GM12873 (cell line): Measurements from ENCODE around the gene ZNF160.

Experiments
- CTCF ChIP-seq: IDR thresholded peaks from 2 replicates; pipeline ENCODE4 v1.5.1; 2012; ENCODE audit warnings: low read depth, mild to moderate bottlenecking, moderate library complexity, low read length, control low read depth; ENCODE audit not compliant: insufficient read depth; ENCODE audit errors: missing control alignments

The ZNF160 gene

GRCh38 chr19:53131085-53131590, 27.9 kb upstream of the ZNF160 start:
- TF ChIP-seq CTCF: no peak

DNA sequence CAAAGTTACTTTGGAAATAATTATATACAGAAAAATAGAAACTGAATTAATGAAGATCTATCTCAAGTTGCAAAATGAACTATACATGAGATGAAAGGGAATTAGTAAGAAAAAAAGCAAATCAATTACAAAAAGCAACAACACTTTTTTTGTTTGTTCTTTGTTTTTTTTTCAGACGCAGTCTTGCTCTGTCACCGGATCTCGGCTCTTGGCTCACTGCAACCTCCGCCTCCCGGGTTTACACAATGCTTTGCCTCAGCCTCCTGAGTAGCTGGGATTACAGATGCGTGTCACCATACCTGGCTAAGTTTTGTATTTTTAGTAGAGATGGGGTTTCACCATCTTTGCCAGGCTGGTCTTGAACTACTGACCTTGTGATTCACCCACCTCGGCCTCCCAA, 27.3 kb upstream of the ZNF160 start:
- TF ChIP-seq CTCF: no peak

DNA sequence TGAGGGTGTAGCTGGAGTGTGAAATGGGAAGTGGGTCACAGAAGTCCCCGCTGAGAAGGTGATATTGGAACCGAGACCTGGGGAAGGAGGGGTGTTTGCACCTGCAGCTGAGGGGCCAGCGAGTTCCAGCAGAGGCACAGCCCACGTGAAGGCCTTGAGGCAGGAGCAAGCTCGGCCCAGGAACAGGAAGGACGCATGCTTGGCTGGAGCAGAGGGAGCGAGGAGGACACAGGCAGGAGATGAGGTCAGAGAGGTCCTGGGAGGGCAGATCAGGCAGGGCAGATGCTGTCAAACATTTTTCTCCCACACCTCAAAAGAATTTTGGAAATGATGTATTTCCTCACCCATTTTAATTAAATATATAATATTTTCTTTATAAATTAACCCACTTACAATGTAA, 20.2 kb upstream of the ZNF160 start:
- TF ChIP-seq CTCF: no peak

GRCh38 chr19:53112286-53112685, 9.1 kb upstream of the ZNF160 start:
- TF ChIP-seq CTCF: no peak

- no peak for TF ChIP-seq CTCF
Measured at GRCh38 chr19:53109527-53109926, 6.3 kb upstream of the ZNF160 start.

DNA sequence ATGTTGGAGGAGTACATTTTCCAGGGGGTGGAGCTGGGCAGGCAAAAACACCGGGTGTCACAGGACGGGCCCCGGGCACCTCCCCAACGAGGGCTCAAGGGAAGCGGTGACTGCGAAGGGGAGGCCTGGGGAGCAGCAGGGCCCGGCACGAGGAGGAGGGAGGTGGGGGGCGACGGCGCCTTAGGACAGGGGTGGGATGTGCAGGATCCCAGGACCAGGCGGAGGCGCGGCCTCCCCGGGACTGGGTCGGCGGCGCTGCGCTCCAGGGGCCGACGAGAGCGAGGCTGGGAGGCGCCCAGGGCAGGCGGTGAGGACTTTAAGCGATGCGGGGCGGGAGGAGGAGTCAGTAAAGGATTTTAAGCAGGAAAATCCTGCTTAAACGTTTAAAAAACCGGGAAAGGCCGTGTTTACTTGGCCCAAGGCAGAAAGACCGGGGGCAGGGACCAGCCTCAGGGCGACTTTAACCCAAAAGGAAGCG, 427 bp downstream of the ZNF160 start:
- TF ChIP-seq CTCF: no peak

DNA sequence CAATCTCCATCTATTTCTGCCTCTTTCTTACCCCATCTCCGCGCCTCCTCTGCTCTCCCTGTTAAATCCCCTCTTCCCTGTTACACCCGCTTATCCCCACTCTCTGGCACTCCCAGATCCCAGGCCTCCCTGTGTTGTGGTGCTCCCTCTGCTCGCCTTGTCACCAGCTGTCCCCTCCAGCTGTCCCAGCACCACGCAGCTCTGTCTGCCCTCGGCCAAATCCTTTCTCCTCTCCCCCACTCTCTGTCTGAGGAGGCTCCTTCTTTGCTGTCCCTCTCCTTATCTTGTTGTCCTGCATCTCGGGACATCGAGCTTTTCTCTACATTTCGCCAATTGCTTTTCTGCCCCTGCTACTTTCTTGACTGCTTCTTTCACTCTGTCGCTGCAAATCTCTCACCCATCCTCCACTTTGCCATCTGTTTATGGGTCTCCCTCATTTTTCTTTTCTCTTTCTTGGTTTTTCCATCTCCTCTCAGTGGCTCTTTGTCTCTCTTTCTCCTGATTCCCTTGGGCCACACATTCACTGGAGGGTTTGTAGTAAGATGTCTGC, 941 bp downstream of the ZNF160 start:
- no peak for TF ChIP-seq CTCF
